Stimulated activated CD8-positive, alpha-beta memory T cell treated with anti-CD3 and anti-CD28 coated beads, Interleukin-12 subunit alpha, Interleukin-12 subunit beta, amount 100 ng/mL, for 24 hours (primary cell): ENCODE data around the gene MALAT1.
"Not testable (repeated sequence)": the region's sequence is repeated elsewhere in the genome, so short reads cannot be mapped to it uniquely, and the experiment has no call there.

ENCODE experiments used
- DNase-seq: peaks from one replicate; pipeline ENCODE4 v3.0.0-alpha.2; 2020; ENCODE audit errors: extremely low read depth

The MALAT1 gene

GRCh38 chr11:65498042-65498726, 661 bp upstream of the MALAT1 start:
- DNase-seq: no peak

- DNase-seq: no peak
These were observed 193 bp upstream of the MALAT1 start for GRCh38 chr11:65498727-65498976.

- DNase-seq: no peak
These were observed 1.0 kb downstream of the MALAT1 start for GRCh38 chr11:65499713-65500386.

GRCh38 chr11:65500387-65501185, 1.7 kb downstream of the MALAT1 start:
- DNase-seq: no peak

GRCh38 chr11:65501186-65501471, 2.3 kb downstream of the MALAT1 start:
- no peak for DNase-seq

- no peak for DNase-seq
These were observed 2.8 kb downstream of the MALAT1 start for GRCh38 chr11:65501472-65502273.

- DNase-seq: no peak
These were observed 3.4 kb downstream of the MALAT1 start for GRCh38 chr11:65502274-65502554.

- no peak for DNase-seq
These were observed 3.9 kb downstream of the MALAT1 start for GRCh38 chr11:65502555-65503367.

GRCh38 chr11:65503368-65503948, 4.6 kb downstream of the MALAT1 start:
- no peak for DNase-seq

GRCh38 chr11:65503949-65504673, 5.3 kb downstream of the MALAT1 start:
- no peak for DNase-seq

- DNase-seq: no peak
These were observed 6.0 kb downstream of the MALAT1 start for GRCh38 chr11:65504674-65505465.

GRCh38 chr11:65505466-65506289, 6.8 kb downstream of the MALAT1 start:
- no peak for DNase-seq

- DNase-seq: no peak
These were observed 7.5 kb downstream of the MALAT1 start for GRCh38 chr11:65506290-65506771.

GRCh38 chr11:65506772-65507505, 8.1 kb downstream of the MALAT1 start:
- no peak for DNase-seq

GRCh38 chr11:65512311-65512710, 13.5 kb downstream of the MALAT1 start:
- not testable (repeated sequence) for DNase-seq

GRCh38 chr11:65516135-65516968, 17.5 kb downstream of the MALAT1 start:
- DNase-seq: no peak

GRCh38 chr11:65518941-65519549, 20.2 kb downstream of the MALAT1 start:
- DNase-seq: not testable (repeated sequence)
